ENCODE data around the gene GOLGA6L4.
"Not testable (repeated sequence)": the region's sequence is repeated elsewhere in the genome, so short reads cannot be mapped to it uniquely, and the experiment has no call there.

GOLGA6L4 gene

GRCh38 chr15:84235573-84235972 lies at the start of gene GOLGA6L4:
TSS of gene GOLGA6L4 (plus strand) at chr15:84235773. CDS start at chr15:84235835, 62 bp downstream.
- DNase-seq, result not testable (repeated sequence)

- not testable (repeated sequence) for DNase-seq
Observed at GRCh38 chr15:84192982-84193381, 42.6 kb upstream of the GOLGA6L4 start.

GRCh38 chr15:84195603-84196002 lies 40.0 kb upstream of the GOLGA6L4 start:
- not testable (repeated sequence) for DNase-seq

- DNase-seq, result not testable (repeated sequence)
Observed at GRCh38 chr15:84196530-84197188, 38.9 kb upstream of the GOLGA6L4 start.

GRCh38 chr15:84199865-84200264 lies 35.7 kb upstream of the GOLGA6L4 start:
- not testable (repeated sequence) for DNase-seq

GRCh38 chr15:84246441-84246840 lies 10.9 kb downstream of the GOLGA6L4 start:
- not testable (repeated sequence) for DNase-seq
